ENCODE results near the gene ZNF334.

DNA sequence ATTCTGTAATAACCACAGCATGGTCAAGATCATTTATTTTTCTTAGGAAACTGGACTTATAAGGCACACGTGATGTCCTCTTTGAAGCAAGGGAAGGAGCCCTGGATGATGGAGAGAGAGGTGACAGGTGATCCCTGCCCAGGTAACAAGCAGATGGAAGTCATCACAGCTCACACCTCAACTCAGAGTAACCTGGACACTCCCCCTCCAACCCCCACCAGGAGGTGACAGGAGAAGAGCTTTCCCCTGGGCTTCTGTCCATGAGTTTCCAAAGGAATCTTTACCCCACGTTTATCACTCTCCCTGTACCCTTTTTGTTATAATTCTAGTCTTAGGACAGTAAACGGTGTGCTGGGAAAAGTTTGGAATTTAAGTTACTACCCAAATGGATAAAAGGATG is 28.4 kb downstream of the ZNF334 start:
- TF ChIP-seq EP300 (IDR thresholded peaks at IDR 0.05): no peak
- TF ChIP-seq, protein P1, sequence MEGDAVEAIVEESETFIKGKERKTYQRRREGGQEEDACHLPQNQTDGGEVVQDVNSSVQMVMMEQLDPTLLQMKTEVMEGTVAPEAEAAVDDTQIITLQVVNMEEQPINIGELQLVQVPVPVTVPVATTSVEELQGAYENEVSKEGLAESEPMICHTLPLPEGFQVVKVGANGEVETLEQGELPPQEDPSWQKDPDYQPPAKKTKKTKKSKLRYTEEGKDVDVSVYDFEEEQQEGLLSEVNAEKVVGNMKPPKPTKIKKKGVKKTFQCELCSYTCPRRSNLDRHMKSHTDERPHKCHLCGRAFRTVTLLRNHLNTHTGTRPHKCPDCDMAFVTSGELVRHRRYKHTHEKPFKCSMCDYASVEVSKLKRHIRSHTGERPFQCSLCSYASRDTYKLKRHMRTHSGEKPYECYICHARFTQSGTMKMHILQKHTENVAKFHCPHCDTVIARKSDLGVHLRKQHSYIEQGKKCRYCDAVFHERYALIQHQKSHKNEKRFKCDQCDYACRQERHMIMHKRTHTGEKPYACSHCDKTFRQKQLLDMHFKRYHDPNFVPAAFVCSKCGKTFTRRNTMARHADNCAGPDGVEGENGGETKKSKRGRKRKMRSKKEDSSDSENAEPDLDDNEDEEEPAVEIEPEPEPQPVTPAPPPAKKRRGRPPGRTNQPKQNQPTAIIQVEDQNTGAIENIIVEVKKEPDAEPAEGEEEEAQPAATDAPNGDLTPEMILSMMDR (IDR thresholded peaks at IDR 0.05): no peak
- TF ChIP-seq POLR2A (IDR thresholded peaks at IDR 0.05): no peak
